ENCODE data around the gene STXBP5L.

DNA sequence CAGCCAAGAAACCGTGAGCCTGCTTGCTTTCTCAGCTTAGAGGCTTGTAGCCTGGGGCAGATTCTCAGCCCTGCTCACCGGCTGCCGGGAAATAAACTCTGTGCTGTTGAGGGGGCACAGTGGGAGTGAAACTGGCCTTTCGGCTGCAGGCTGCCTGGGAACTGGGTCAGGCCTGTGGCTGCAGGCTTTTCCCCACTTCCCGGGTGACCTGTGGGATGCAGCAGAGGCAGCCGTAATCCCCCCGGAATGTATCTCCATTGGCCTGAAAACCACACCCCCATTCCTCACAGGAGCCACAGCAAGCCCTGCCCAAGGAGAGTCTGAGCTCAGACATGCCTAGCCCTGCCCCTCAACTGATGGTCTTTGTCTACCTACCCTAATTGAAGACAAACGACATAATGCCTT lies 110.9 kb downstream of the STXBP5L start:
- TF ChIP-seq, protein P1, sequence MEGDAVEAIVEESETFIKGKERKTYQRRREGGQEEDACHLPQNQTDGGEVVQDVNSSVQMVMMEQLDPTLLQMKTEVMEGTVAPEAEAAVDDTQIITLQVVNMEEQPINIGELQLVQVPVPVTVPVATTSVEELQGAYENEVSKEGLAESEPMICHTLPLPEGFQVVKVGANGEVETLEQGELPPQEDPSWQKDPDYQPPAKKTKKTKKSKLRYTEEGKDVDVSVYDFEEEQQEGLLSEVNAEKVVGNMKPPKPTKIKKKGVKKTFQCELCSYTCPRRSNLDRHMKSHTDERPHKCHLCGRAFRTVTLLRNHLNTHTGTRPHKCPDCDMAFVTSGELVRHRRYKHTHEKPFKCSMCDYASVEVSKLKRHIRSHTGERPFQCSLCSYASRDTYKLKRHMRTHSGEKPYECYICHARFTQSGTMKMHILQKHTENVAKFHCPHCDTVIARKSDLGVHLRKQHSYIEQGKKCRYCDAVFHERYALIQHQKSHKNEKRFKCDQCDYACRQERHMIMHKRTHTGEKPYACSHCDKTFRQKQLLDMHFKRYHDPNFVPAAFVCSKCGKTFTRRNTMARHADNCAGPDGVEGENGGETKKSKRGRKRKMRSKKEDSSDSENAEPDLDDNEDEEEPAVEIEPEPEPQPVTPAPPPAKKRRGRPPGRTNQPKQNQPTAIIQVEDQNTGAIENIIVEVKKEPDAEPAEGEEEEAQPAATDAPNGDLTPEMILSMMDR (IDR thresholded peaks at IDR 0.05): no peak
- TF ChIP-seq POLR2A (IDR thresholded peaks at IDR 0.05): no peak

Data from ovary (tissue), 3 donors.